HUES48 (cell line): ENCODE data around the gene PPP1R12C.
"Not testable (repeated sequence)": the region's sequence is repeated elsewhere in the genome, so short reads cannot be mapped to it uniquely, and the experiment has no call there.

Experiments
- H3K27ac ChIP-seq: one replicate; pipeline ENCODE4 v1.7.0; 2013; ENCODE audit warnings: low read depth, low read length, inconsistent platforms
- H3K27me3 ChIP-seq: 2 replicates; pipeline ENCODE4 v1.6.1; 2013; ENCODE audit warnings: mild to moderate bottlenecking, low read length; ENCODE audit not compliant: control insufficient read depth, insufficient read depth
- H3K36me3 ChIP-seq: 2 replicates; pipeline ENCODE4 v1.6.1; 2013; ENCODE audit warnings: low read length; ENCODE audit not compliant: control insufficient read depth, insufficient read depth
- H3K4me1 ChIP-seq: 2 replicates; pipeline ENCODE4 v1.6.1; 2013; ENCODE audit warnings: mild to moderate bottlenecking, low read length; ENCODE audit not compliant: control insufficient read depth, insufficient read depth
- H3K4me3 ChIP-seq: 2 replicates; pipeline ENCODE4 v1.5.1; 2013; ENCODE audit warnings: mild to moderate bottlenecking, low read depth, low read length
- H3K9ac ChIP-seq: 2 replicates; pipeline ENCODE4 v1.6.1; 2013; ENCODE audit warnings: mild to moderate bottlenecking, low read depth, low read length, moderate library complexity
- H3K9me3 ChIP-seq: 2 replicates; pipeline ENCODE4 v1.6.1; 2013; ENCODE audit warnings: low read length; ENCODE audit not compliant: control insufficient read depth, insufficient read depth

Gene PPP1R12C

GRCh38 chr19:55065516-55065915 lies 51.9 kb downstream of the PPP1R12C start:
- not testable (repeated sequence) for H3K4me1 ChIP-seq, H3K4me3 ChIP-seq, H3K36me3 ChIP-seq, H3K27ac ChIP-seq, H3K9me3 ChIP-seq, H3K9ac ChIP-seq
- H3K27me3 ChIP-seq = peaks cover 42% of the 10 kb centered on the region

GRCh38 chr19:55063492-55063843 lies 54.0 kb downstream of the PPP1R12C start:
- Histone ChIP-seq H3K9me3 (no peaks in the 10 kb centered on the region), H3K36me3 (peaks cover 7% of the 10 kb centered on the region; the same call in 1 of the 2 replicates), H3K27me3 (peaks cover 27% of the 10 kb centered on the region), H3K9ac (no peak overlapping the region), H3K4me1 (no peaks in the 10 kb centered on the region), H3K4me3 (no peak overlapping the region; the same call in 1 of the 2 replicates), H3K27ac (no peak overlapping the region)

GRCh38 chr19:55062735-55063491 lies 54.5 kb downstream of the PPP1R12C start, which contains the start of gene RDH13:
RDH13 (minus strand) TSS chr19:55063148; CDS start chr19:55063032, 116 bp downstream.
- H3K27ac ChIP-seq = peak within 1 kb of the TSS; percentile 59

GRCh38 chr19:55060287-55060686 lies 57.1 kb downstream of the PPP1R12C start:
- H3K27ac ChIP-seq, H3K4me1 ChIP-seq, H3K4me3 ChIP-seq, H3K9ac ChIP-seq, H3K9me3 ChIP-seq, H3K27me3 ChIP-seq: not testable (repeated sequence)
- peaks cover 33% of the 10 kb centered on the region for H3K36me3 ChIP-seq

More at GRCh38 chr19:55062735-55063491, 54.5 kb downstream of the PPP1R12C start, which contains the start of gene RDH13:
- peak within 1 kb of the TSS; percentile 91 for H3K4me3 ChIP-seq
- no peaks in the 10 kb centered on the region for H3K9me3 ChIP-seq
- peaks cover 12% of the 10 kb centered on the region; the same call in 1 of the 2 replicates for H3K36me3 ChIP-seq
- H3K27me3 ChIP-seq = peaks cover 22% of the 10 kb centered on the region
- peak within 1 kb of the TSS; percentile 70 for H3K9ac ChIP-seq
- H3K4me1 ChIP-seq = no peaks in the 10 kb centered on the region

GRCh38 chr19:55058781-55059610 lies 58.4 kb downstream of the PPP1R12C start:
- Histone ChIP-seq H3K9me3 (no peaks in the 10 kb centered on the region), H3K4me1 (no peaks in the 10 kb centered on the region), H3K27ac (no peak overlapping the region), H3K36me3 (peaks cover 43% of the 10 kb centered on the region), H3K9ac (no peak overlapping the region), H3K27me3 (no peaks in the 10 kb centered on the region; the same call in 1 of the 2 replicates), H3K4me3 (no peak overlapping the region)

GRCh38 chr19:55056827-55057226 lies 60.6 kb downstream of the PPP1R12C start:
- H3K9ac ChIP-seq = no peak overlapping the region
- no peaks in the 10 kb centered on the region for H3K9me3 ChIP-seq
- peaks cover 54% of the 10 kb centered on the region for H3K36me3 ChIP-seq

GRCh38 chr19:55053735-55054134 lies 63.7 kb downstream of the PPP1R12C start:
- H3K27me3 ChIP-seq = no peaks in the 10 kb centered on the region
- no peaks in the 10 kb centered on the region for H3K9me3 ChIP-seq
- H3K4me1 ChIP-seq = no peaks in the 10 kb centered on the region
- H3K27ac ChIP-seq = no peak overlapping the region
- no peak overlapping the region for H3K4me3 ChIP-seq
- peaks cover 73% of the 10 kb centered on the region for H3K36me3 ChIP-seq
- no peak overlapping the region for H3K9ac ChIP-seq

More at GRCh38 chr19:55056827-55057226, 60.6 kb downstream of the PPP1R12C start:
- no peaks in the 10 kb centered on the region for H3K4me1 ChIP-seq
- no peak overlapping the region for H3K27ac ChIP-seq
- H3K27me3 ChIP-seq = no peaks in the 10 kb centered on the region
- no peak overlapping the region for H3K4me3 ChIP-seq

- peaks cover 76% of the 10 kb centered on the region for H3K36me3 ChIP-seq
- H3K4me3 ChIP-seq = no peak overlapping the region
- H3K27me3 ChIP-seq = no peaks in the 10 kb centered on the region
- no peak overlapping the region for H3K27ac ChIP-seq
- no peaks in the 10 kb centered on the region for H3K9me3 ChIP-seq
- no peak overlapping the region for H3K9ac ChIP-seq
- H3K4me1 ChIP-seq = no peaks in the 10 kb centered on the region
Measured at GRCh38 chr19:55050749-55051532, 66.5 kb downstream of the PPP1R12C start.

GRCh38 chr19:55048446-55048845 lies 69.0 kb downstream of the PPP1R12C start:
- no peaks in the 10 kb centered on the region for H3K4me1 ChIP-seq
- no peak overlapping the region for H3K4me3 ChIP-seq
- no peak overlapping the region for H3K27ac ChIP-seq
- H3K9me3 ChIP-seq = no peaks in the 10 kb centered on the region
- peaks cover 71% of the 10 kb centered on the region for H3K36me3 ChIP-seq
- no peak overlapping the region for H3K9ac ChIP-seq
- H3K27me3 ChIP-seq = no peaks in the 10 kb centered on the region

GRCh38 chr19:55047951-55048350 lies 69.5 kb downstream of the PPP1R12C start:
- Histone ChIP-seq H3K4me3 (no peak overlapping the region), H3K27ac (no peak overlapping the region), H3K9ac (no peak overlapping the region), H3K36me3 (peaks cover 71% of the 10 kb centered on the region), H3K4me1 (no peaks in the 10 kb centered on the region), H3K27me3 (no peaks in the 10 kb centered on the region), H3K9me3 (no peaks in the 10 kb centered on the region)
